ENCODE results near the gene DLL4.
"Not testable (repeated sequence)": the region's sequence is repeated elsewhere in the genome, so short reads cannot be mapped to it uniquely, and the experiment has no call there.

DLL4 gene

DNA sequence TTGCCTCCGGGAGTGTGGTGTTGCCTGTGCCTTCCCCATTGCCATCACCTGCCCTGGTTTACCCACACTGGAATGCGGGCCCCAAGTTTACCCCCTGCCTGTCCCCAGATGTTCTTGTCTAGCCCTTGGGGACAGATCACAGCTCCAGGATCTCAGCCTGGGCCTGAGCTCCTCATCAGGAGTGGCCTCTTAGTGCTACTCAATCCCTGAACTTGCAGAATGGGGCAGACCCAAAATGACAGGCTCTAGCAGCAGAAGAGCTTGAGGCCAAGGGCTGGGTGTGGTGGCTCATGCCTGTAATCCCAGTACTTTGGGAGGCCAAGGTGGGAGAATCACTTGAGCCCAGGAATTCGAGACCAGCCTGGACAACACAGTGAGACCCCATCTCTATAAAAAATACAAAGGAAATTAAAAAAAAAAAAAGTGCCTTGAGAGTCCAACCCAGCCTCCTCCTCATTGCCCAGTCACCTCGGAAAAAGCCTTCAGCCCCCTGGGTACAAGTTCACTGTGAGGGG is 28.0 kb downstream of the DLL4 start:
- DNase-seq (ENCODE audit: insufficient read length, low spot score) (no peak), FAIRE-seq (no peak)
- TF ChIP-seq TAF1 (IDR thresholded peaks at IDR 0.05; ENCODE audit: low read depth, low read length) (no peak), SPI1 (IDR thresholded peaks at IDR 0.05; ENCODE audit: low read depth, low read length) (no peak), POLR2A (IDR thresholded peaks at IDR 0.05; ENCODE audit: low read depth, low read length) (no peak), PAX5 (IDR thresholded peaks at IDR 0.05; ENCODE audit: insufficient read depth, low read length, severe bottlenecking) (no peak), POU2F2 (IDR thresholded peaks at IDR 0.05; ENCODE audit: low read depth, low read length) (no peak), POLR2AphosphoS5 (IDR thresholded peaks at IDR 0.05; ENCODE audit: low read depth, low read length) (no peak)

DNA sequence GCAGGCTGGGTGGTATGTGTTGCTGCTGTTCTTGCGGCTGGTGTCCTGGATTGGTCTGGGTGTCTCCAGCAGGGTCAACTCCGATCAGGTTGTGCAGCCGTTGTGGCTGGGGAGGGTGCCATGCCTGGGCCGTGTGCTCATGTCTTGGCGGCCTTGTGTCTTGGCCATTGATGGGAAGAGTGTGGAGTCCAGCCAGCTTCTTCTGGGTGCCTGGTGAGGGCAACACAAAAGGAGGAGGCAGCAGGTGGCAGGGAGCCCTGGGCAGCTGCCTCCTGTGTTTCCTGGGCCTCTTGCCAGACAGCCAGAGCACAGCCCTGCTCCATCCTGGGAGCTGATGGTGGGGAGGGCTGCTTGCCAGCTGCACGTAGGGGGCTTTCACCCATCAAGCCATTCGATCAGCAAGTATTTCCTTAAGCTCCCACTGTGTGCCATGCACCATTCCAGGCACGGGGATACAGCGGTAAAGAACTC is 28.5 kb downstream of the DLL4 start:
- TF ChIP-seq SPI1 (IDR thresholded peaks at IDR 0.05; ENCODE audit: low read depth, low read length) (no peak), PAX5 (IDR thresholded peaks at IDR 0.05; ENCODE audit: insufficient read depth, low read length, severe bottlenecking) (no peak), TAF1 (IDR thresholded peaks at IDR 0.05; ENCODE audit: low read depth, low read length) (no peak), POU2F2 (IDR thresholded peaks at IDR 0.05; ENCODE audit: low read depth, low read length) (no peak), POLR2A (IDR thresholded peaks at IDR 0.05; ENCODE audit: low read depth, low read length) (no peak), POLR2AphosphoS5 (IDR thresholded peaks at IDR 0.05; ENCODE audit: low read depth, low read length) (no peak)
- no peak for DNase-seq (ENCODE audit: insufficient read length, low spot score)
- FAIRE-seq = no peak

- FAIRE-seq = no peak
- no peak for TF ChIP-seq POLR2AphosphoS5 (IDR thresholded peaks at IDR 0.05; ENCODE audit: low read depth, low read length)
- TF ChIP-seq POLR2A (IDR thresholded peaks at IDR 0.05; ENCODE audit: low read depth, low read length) = no peak
- TF ChIP-seq POU2F2 (IDR thresholded peaks at IDR 0.05; ENCODE audit: low read depth, low read length) = no peak
- no peak for TF ChIP-seq TAF1 (IDR thresholded peaks at IDR 0.05; ENCODE audit: low read depth, low read length)
- no peak for TF ChIP-seq SPI1 (IDR thresholded peaks at IDR 0.05; ENCODE audit: low read depth, low read length)
- no peak for TF ChIP-seq PAX5 (IDR thresholded peaks at IDR 0.05; ENCODE audit: insufficient read depth, low read length, severe bottlenecking)
- no peak for DNase-seq (ENCODE audit: insufficient read length, low spot score)
These were observed 29.0 kb downstream of the DLL4 start for GRCh38 chr15:40958146-40958545.

DNA sequence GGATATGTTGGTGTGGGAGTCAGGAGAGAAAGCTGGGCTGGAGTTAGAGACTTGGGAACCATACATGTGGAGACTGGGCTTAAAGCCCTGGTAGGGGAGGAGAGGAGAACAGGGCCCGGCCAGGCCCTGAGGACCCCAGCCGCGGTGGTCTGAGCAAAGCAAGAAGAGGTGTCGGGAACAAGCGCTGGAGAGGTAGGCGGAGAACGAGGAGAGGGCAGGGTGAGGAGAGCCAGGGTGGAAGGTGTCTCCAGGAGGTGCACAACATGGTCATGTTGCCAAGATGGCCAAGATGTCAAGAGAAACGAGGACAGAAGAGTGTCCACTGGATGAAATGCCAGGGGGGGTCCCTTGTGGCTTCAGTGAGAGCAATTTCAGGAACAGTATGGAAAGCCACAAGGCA is 29.6 kb downstream of the DLL4 start:
- DNase-seq (ENCODE audit: insufficient read length, low spot score) (no peak), FAIRE-seq (no peak)
- TF ChIP-seq SPI1 (IDR thresholded peaks at IDR 0.05; ENCODE audit: low read depth, low read length) (no peak), PAX5 (IDR thresholded peaks at IDR 0.05; ENCODE audit: insufficient read depth, low read length, severe bottlenecking) (no peak), POLR2A (IDR thresholded peaks at IDR 0.05; ENCODE audit: low read depth, low read length) (no peak)

DNA sequence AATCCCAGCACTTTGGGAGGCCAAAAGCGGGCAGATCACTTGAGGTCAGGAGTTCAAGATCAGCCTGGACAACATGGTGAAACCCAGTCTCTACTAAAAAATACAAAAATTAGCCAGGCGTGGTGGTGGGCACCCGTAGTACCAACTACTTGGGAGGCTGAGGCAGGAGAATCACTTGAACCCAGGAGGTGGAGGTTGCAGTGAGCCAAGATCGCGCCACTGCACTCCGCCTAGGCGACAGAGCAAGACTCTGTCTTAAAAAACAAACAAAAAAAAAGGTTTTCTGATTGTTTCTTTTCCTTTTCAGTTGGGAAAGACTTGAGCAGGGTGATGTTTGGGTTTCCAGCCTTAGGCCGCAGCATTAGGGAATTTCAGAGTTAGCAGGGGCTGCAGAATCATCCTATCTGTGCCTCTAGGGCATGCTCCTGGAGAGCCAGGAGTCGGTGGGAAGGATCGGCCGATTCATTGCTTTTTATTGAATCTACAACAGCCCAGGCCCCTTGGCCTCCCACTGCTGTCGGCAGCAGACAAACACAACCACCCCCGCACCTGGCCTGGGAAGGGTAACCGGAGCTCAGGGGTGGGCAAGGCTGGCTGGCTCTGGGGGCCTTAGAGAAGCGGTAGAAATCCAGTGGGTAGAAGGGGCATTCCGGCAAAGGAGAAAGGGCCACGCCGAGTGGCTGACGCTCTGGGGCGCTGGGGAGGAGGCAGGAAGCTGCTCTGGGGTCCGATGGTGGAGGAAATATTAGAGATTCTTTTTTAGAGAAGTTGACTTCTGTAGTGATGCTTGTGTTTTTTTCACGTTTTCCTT is 30.4 kb downstream of the DLL4 start:
- FAIRE-seq (no peak), DNase-seq (ENCODE audit: insufficient read length, low spot score) (no peak)
- TF ChIP-seq PAX5 (IDR thresholded peaks at IDR 0.05; ENCODE audit: insufficient read depth, low read length, severe bottlenecking) (no peak), POU2F2 (IDR thresholded peaks at IDR 0.05; ENCODE audit: low read depth, low read length) (no peak), TAF1 (IDR thresholded peaks at IDR 0.05; ENCODE audit: low read depth, low read length) (no peak), POLR2A (IDR thresholded peaks at IDR 0.05; ENCODE audit: low read depth, low read length) (no peak), POLR2AphosphoS5 (IDR thresholded peaks at IDR 0.05; ENCODE audit: low read depth, low read length) (no peak), SPI1 (IDR thresholded peaks at IDR 0.05; ENCODE audit: low read depth, low read length) (no peak)

DNA sequence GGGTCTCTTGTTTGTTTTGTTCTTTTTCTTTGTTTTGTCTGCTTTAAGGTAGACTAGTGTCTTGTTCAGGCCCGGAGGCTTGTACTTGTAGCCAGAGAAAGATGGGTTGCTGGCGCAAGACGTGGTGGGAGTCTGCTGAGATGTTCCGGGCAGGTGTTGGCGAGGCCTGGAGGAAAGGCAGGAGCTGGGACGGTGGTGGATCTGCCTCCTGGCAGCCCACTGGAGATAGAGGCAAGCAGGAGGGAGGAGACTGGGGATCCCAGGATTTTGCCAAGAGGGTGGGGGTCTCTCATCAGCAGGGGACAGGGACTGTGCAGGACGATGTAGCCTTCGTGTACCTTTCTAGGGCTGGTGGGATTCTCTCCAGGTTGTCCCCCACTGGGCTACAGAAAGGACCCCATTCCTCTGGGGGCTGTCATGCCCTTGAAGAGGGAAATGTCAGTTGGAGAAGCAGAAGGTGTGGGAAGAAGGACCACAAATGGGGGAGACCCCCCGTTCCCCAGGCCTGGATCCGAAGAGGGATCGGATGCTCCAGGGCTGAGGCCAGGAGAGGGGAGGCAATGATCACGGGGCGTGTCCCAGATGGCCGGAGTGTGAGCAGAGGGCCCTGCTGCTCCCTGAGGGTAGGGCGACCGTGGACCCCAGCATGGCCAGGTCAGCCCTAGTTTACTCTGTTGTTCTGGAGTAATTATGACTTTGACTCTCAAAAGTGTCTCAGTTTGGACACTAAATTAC is 31.2 kb downstream of the DLL4 start:
- TF ChIP-seq TAF1 (IDR thresholded peaks at IDR 0.05; ENCODE audit: low read depth, low read length) (no peak), SPI1 (IDR thresholded peaks at IDR 0.05; ENCODE audit: low read depth, low read length) (no peak), POU2F2 (IDR thresholded peaks at IDR 0.05; ENCODE audit: low read depth, low read length) (no peak), PAX5 (IDR thresholded peaks at IDR 0.05; ENCODE audit: insufficient read depth, low read length, severe bottlenecking) (no peak), POLR2AphosphoS5 (IDR thresholded peaks at IDR 0.05; ENCODE audit: low read depth, low read length) (no peak), POLR2A (IDR thresholded peaks at IDR 0.05; ENCODE audit: low read depth, low read length) (no peak)
- FAIRE-seq = no peak
- no peak for DNase-seq (ENCODE audit: insufficient read length, low spot score)

DNA sequence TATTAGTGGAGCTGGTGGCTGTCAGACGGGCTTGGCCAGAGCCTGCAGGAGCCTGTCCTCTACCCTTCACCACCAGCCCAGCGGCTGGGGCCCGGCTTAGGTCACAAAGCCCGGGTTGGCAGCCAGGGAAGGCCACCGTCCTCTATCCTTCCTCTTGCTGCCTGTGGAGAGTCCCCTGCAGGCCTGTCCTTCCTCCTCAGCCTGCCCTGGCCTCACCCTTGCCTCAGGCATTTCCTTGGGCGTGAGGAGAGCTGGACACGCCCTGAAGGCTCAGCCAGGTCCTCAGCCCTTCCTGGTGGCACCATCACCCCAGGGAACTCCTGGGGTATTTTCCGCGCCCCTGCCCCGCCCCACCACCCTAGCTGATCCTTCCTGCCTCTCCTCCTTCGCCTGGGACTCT is 31.8 kb downstream of the DLL4 start:
- FAIRE-seq = no peak
- no peak for TF ChIP-seq PAX5 (IDR thresholded peaks at IDR 0.05; ENCODE audit: insufficient read depth, low read length, severe bottlenecking)

DNA sequence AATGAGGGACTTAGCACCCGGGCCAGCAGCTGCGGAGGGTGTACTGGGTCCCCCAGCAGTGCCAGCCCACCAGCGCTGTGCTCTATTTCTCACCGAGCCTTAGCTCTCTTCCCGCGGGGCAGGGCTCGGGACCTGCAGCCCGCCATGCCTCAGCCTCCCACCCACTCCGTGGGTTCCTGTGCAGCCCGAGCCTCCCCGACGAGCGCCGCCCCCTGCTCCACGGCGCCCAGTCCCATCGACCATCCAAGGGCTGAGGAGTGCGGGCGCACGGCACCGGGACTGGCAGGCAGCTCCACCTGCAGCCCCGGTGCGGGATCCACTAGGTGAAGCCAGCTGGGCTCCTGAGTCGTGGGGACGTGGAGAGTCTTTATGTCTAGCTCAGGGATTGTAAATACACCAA is 32.6 kb downstream of the DLL4 start:
- not testable (repeated sequence) for FAIRE-seq; DNase-seq (ENCODE audit: insufficient read length, low spot score)

More for the DNA sequence above, 31.8 kb downstream of the DLL4 start:
- no peak for DNase-seq (ENCODE audit: insufficient read length, low spot score)

DNA sequence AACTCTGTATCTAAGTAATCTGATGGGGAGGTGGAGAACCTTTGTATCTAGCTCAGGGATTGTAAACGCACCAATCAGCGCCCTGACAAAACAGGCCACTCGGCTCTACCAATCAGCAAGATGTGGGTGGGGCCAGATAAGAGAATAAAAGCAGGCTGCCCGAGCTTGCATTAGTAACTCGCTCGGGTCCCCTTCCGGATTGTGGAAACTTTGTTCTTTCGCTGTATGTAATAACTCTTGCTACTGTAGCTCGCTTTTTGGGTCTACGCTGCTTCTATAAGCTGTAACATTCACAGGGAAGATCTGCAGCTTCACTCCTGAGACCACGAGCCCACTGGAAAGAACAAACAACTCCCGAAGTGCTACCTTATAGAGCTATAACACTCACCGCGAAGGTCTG is 33.2 kb downstream of the DLL4 start:
- not testable (repeated sequence) for DNase-seq (ENCODE audit: insufficient read length, low spot score); FAIRE-seq

DNA sequence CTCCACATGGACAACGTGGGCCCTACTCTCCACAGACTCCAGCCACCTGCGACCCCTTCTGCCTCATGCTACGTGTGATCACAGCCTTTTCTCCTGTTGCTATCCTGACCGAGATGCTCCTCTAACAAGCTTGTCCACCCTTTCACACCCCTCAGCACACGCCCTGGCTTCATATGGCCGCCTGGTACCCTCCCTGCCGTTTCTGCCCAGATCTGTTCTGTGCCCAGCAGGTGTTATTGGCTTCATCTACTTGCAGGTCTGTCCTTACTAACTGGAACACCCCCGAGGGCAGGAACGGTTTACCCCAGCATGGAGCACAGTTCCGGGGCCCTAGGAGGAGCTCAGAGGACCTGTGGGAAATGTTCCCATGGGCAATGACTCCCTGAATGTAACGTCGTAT is 34.1 kb downstream of the DLL4 start:
- TF ChIP-seq POLR2AphosphoS5 (IDR thresholded peaks at IDR 0.05; ENCODE audit: low read depth, low read length) (no peak), SPI1 (IDR thresholded peaks at IDR 0.05; ENCODE audit: low read depth, low read length) (no peak), POLR2A (IDR thresholded peaks at IDR 0.05; ENCODE audit: low read depth, low read length) (no peak), POU2F2 (IDR thresholded peaks at IDR 0.05; ENCODE audit: low read depth, low read length) (no peak), TAF1 (IDR thresholded peaks at IDR 0.05; ENCODE audit: low read depth, low read length) (no peak), PAX5 (IDR thresholded peaks at IDR 0.05; ENCODE audit: insufficient read depth, low read length, severe bottlenecking) (no peak)
- FAIRE-seq (no peak), DNase-seq (ENCODE audit: insufficient read length, low spot score) (no peak)
